ENCODE results near the gene ACOX1. TPM values are rescaled to one million over a fixed set of nuclear protein-coding genes. Genes with fewer than 3 reads are reported as not detected.
A peak's percentile ranks its signal among the peaks of the same experiment; 100 is the strongest.

ACOX1 gene
- total and polyA plus RNA-seq, 8 donors = 25.6 to 81.0 (median 31.9) TPM

DNA sequence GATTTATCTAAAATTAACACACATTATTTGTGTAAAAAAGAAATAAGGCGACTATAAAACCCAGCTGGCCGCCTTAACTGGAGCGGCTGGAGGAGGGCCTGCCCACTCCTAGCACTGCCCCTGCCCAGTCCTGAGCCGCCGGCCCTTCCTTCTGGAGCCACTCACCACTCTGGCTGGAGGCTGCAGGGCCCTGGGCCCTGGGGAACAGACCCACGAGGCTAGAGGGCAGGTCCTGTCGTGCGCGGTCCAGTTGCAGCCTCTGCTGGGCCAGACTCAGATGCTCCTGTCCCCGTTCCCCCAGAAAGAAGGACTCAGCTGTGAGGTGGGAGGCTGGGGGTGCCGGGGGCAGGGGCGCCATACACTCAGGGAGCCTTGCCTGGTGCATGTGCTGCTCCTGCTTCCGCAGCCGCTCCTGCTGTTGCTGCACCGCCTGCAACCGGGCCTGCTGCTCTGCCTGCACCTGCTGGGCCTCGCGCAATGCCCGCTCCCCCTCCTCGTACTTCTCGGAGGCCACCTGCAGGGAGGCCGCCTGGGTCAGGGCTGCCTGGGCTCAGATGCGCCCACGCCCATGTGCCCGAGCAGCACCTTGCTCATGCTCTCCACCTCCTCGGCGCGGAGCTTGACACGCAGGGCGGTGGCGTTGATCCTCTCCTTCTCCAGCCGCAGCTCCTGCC, 65.3 kb downstream of the ACOX1 start:
- Histone ChIP-seq H3K36me3 (peaks cover 0 to 20% of the 10 kb centered on the region in 2 donors), H3K27ac (no peak overlapping the region), H3K9me3 (no peaks in the 10 kb centered on the region), H3K4me1 (peaks cover 4 to 12% of the 10 kb centered on the region in 2 donors), H3K27me3 (no peaks in the 10 kb centered on the region), H3K4me3 (no peak overlapping the region)
- TF ChIP-seq, protein P1, sequence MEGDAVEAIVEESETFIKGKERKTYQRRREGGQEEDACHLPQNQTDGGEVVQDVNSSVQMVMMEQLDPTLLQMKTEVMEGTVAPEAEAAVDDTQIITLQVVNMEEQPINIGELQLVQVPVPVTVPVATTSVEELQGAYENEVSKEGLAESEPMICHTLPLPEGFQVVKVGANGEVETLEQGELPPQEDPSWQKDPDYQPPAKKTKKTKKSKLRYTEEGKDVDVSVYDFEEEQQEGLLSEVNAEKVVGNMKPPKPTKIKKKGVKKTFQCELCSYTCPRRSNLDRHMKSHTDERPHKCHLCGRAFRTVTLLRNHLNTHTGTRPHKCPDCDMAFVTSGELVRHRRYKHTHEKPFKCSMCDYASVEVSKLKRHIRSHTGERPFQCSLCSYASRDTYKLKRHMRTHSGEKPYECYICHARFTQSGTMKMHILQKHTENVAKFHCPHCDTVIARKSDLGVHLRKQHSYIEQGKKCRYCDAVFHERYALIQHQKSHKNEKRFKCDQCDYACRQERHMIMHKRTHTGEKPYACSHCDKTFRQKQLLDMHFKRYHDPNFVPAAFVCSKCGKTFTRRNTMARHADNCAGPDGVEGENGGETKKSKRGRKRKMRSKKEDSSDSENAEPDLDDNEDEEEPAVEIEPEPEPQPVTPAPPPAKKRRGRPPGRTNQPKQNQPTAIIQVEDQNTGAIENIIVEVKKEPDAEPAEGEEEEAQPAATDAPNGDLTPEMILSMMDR (IDR thresholded peaks at IDR 0.05) = no peak
- DNase-seq (no peak), ATAC-seq (no peak)
- intact Hi-C loops (cut with DNase I) = no loop called here

DNA sequence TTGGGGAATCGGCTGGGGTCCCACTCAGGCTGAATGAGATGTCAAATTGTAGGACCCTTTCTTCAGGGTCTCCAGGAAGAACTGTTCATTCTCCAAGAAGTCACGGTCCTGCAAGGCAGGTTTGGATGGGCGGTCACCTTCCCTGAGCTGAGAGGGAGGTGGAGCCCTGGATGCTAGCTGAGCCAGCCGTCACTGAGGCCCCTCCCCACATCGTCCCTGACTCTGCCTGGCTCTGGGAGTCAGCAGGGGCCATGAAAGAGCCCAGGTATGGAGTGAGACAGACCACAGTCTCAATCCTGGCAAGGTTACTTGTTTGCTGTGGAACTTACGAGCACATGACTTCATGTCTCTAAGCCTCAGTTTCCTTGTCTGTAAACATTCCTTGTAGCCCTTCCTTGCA, 68.3 kb downstream of the ACOX1 start:
- TF ChIP-seq, protein P1 (IDR thresholded peaks at IDR 0.05) = no peak
- peak; percentile 67 for ATAC-seq
- peaks cover 0 to 11% of the 10 kb centered on the region in 2 donors for H3K36me3 ChIP-seq
- intact Hi-C loops (cut with DNase I) = no loop called here
- no peaks in the 10 kb centered on the region for H3K9me3 ChIP-seq
- H3K4me1 ChIP-seq = peaks cover 7 to 16% of the 10 kb centered on the region in 2 donors
- H3K27me3 ChIP-seq = no peaks in the 10 kb centered on the region
- H3K4me3 ChIP-seq = no peak overlapping the region
- peak in 1 of 4 donors; percentile 82 for DNase-seq
- H3K27ac ChIP-seq = no peak overlapping the region

DNA sequence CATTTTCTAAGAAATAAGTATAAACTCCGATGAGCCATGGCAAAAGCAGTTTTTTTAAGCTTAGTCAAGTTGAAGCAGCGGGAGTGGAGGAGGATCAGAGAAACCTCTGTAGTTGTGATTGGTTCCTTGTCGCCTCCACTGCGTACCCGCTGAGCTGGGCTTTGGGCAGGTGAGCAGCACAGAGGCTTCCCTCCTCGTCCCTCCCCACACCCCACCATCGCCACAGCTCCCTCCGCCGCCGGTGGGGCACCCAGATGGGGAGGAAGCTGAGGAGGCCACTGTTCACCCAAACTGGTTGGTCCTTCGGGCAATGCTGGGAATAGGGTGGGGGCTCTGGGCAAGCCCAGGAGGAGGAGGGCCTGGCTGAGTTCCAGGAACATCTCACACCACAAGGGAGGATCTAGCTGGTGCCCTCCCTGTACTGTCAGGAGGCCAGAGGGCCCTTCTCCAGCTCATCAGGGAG, 69.1 kb downstream of the ACOX1 start:
- TF ChIP-seq, protein P1 (IDR thresholded peaks at IDR 0.05) = no peak
- DNase-seq (peak in 1 of 4 donors; percentile 80), ATAC-seq (no peak)

DNA sequence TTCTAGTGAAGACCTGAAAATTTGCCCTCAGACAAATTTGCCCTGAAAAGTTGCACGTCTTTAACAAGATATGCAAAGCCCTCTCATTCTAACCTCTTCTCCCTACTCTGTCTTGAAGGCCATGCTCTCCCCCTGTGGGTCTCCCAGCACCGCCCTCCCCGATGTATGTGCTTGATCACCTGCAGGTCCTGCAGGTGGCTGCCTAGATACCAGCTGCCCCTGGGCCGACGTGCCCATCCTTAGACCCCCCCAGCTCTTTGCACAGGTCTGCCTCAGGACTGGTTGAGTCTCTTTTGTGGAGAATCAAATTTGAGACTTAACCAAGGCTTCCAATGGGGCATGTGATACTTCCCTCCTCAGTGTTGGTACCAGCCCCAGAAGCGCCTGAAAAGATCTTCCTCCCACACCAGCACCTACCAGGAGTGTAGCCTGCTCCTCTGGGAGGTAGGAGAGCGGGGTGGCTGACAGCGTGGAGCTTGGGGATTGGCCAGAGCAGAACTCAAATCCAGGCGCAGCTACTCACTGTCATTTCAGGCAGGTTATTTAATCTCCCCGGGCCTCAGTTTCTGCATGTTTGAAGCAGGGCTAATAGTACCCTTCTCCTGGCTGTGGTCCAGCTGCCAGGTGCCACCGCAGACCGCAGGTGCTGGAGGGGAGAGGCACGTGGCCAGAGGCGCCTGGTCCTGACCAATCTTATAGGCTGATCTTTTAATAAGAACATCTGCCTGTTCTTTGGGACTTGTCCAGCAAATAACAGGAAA, 69.7 kb downstream of the ACOX1 start:
- ATAC-seq (no peak), DNase-seq (peak in 2 of 4 donors; percentile 30 to 87)
- peaks cover 0 to 7% of the 10 kb centered on the region in 2 donors for H3K36me3 ChIP-seq
- no peaks in the 10 kb centered on the region for H3K27me3 ChIP-seq
- TF ChIP-seq, protein P1 (IDR thresholded peaks at IDR 0.05) = no peak
- H3K27ac ChIP-seq = peak overlapping the region in 1 of 2 donors; percentile 45
- no peaks in the 10 kb centered on the region for H3K9me3 ChIP-seq
- no peak overlapping the region for H3K4me3 ChIP-seq
- peaks cover 11 to 25% of the 10 kb centered on the region in 2 donors for H3K4me1 ChIP-seq
- intact Hi-C loops (cut with DNase I) = loop anchor here in 1 of 2 donors (5.0 kb wide), 1 partner anchor 93 kb away; the partner anchor contains the start of gene CDK3

More for the DNA sequence above, 69.1 kb downstream of the ACOX1 start:
- H3K4me1 ChIP-seq = peaks cover 11 to 23% of the 10 kb centered on the region in 2 donors
- peaks cover 0 to 11% of the 10 kb centered on the region in 2 donors for H3K36me3 ChIP-seq
- no peak overlapping the region for H3K27ac ChIP-seq
- intact Hi-C loops (cut with DNase I) = loop anchor here in 1 of 2 donors (5.0 kb wide), 1 partner anchor 92 kb away; the partner anchor contains the start of gene CDK3
- no peak overlapping the region for H3K4me3 ChIP-seq
- no peaks in the 10 kb centered on the region for H3K27me3 ChIP-seq
- H3K9me3 ChIP-seq = no peaks in the 10 kb centered on the region

DNA sequence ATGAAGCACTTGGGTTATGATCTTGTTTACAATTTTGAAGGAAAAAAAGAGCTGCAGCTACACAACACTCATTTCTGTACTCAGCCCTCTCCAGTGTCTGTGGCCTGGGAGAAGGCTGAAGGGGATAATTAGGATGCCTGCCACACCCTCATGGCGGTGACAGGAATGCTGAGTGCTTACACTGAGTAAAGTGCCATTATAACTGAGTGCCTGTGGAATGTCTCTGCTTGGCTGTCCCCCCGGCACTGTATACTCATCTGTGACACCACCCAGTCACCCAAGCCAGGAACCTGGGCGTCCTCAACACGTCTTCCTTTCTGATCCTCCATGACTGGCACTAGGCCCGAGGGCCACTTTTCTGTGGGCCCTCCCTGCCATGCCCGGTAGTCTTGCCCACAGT, 70.8 kb downstream of the ACOX1 start:
- TF ChIP-seq, protein P1 (IDR thresholded peaks at IDR 0.05) = no peak

More for the DNA sequence above, 70.8 kb downstream of the ACOX1 start:
- intact Hi-C loops (cut with DNase I) = loop anchor here in 1 of 2 donors (5.0 kb wide), 1 partner anchor 94 kb away; the partner anchor contains the start of gene CDK3
- DNase-seq (peak in 2 of 4 donors; percentile 55 to 82), ATAC-seq (peak; percentile 50)
- Histone ChIP-seq H3K4me3 (no peak overlapping the region), H3K27me3 (no peaks in the 10 kb centered on the region), H3K36me3 (no peaks in the 10 kb centered on the region), H3K4me1 (peaks cover 17 to 35% of the 10 kb centered on the region in 2 donors), H3K27ac (peak overlapping the region in 1 of 2 donors; percentile 45), H3K9me3 (no peaks in the 10 kb centered on the region)

Measured in left lung (tissue), 10 donors.